K562 (cell line): ENCODE results near the gene SLC5A3. TPM values are rescaled to one million over a fixed set of nuclear protein-coding genes. Genes with fewer than 3 reads are reported as not detected.

ENCODE experiments used
- ATAC-seq: fragments of 200-7000 bp; cut with Tn5 transposase; 3 replicates; pipeline ENCODE4 v1.9.1; 2020; ENCODE audit warnings: moderate library complexity
- BruUV-seq: library from RNA; stranded (reverse); fragments of 400-500 nt; replicated peaks from 2 replicates; lab custom pipeline; 2021; lab: Mats Ljungman, UMichigan
- CTCF ChIA-PET: fragments of 300-600 bp; formaldehyde crosslinking; extraction: SDS; loops from one replicate; lab custom pipeline; 2021; ENCODE audit warnings: low intra/inter-chr PET ratio; lab: Yijun Ruan, JAX
- POLR2A ChIA-PET: fragments of 300-600, 350-650 bp; sonication (Branson Sonifier 250); formaldehyde crosslinking; extraction: SDS; loops from one replicate; lab custom pipeline; 2021; ENCODE audit warnings: antibody characterized with exemption, inconsistent platforms; lab: Yijun Ruan, JAX
- DNase-seq, 4 experiments: peaks; one replicate each; pipeline versions ENCODE4 v3.0.0 to v3.0.0-alpha.2; 2011 to 2018; ENCODE audit warnings: low spot score in 3 of 4, mixed read lengths in 3 of 4; ENCODE audit errors: extremely low read depth in 1 of 4
- FAIRE-seq: peaks from 2 replicates; lab custom pipeline; 2011; peaks lifted over from hg19 to GRCh38; lab: Jason Lieb, UNC
- H2AFZ ChIP-seq: 2 replicates; pipeline ENCODE4 v1.6.0; 2011; ENCODE audit warnings: low read depth, low read length, control low read depth, inconsistent platforms
- H3K27ac ChIP-seq: fragments of 200-600 bp; 3 replicates; pipeline ENCODE4 v1.8.0; 2011; ENCODE audit warnings: low read depth, mild to moderate bottlenecking, control low read depth, inconsistent platforms, low read length, moderate library complexity, mixed read lengths; ENCODE audit errors: extremely low read depth
- H3K27me3 ChIP-seq, 2 experiments: fragments of 300-600 bp in 1 of 2; 2 replicates in 1 of 2; 3 replicates in 1 of 2; pipeline versions ENCODE4 v1.6.0 to v1.8.0; 2011; ENCODE audit warnings: inconsistent platforms in 2 of 2, low read length in 2 of 2, mild to moderate bottlenecking in 1 of 2, mixed read lengths in 1 of 2, moderate library complexity in 1 of 2; ENCODE audit not compliant: control insufficient read depth in 2 of 2, insufficient read depth in 2 of 2
- H3K36me3 ChIP-seq: fragments of 300-600 bp; 3 replicates; pipeline ENCODE4 v1.8.0; 2011; ENCODE audit warnings: mild to moderate bottlenecking, low read length, inconsistent platforms; ENCODE audit not compliant: control insufficient read depth, insufficient read depth
- H3K4me1 ChIP-seq, 2 experiments: fragments of 200-600 bp in 1 of 2; replicated peaks in 1 of 2; 2 replicates in 1 of 2; 3 replicates in 1 of 2; pipeline versions ENCODE4 v1.5.1 to v1.8.0; 2011; ENCODE audit warnings: inconsistent platforms in 2 of 2, low read length in 2 of 2, mild to moderate bottlenecking in 1 of 2, mixed read lengths in 1 of 2, moderate library complexity in 1 of 2; ENCODE audit not compliant: control insufficient read depth in 2 of 2, insufficient read depth in 2 of 2
- H3K4me2 ChIP-seq: 2 replicates; pipeline ENCODE4 v1.6.1; 2011; ENCODE audit warnings: low read length, control low read depth, inconsistent platforms, mixed read lengths; ENCODE audit not compliant: insufficient read depth
- H3K4me3 ChIP-seq: fragments of 200-600 bp; sonication (generic), shearing (Covaris generic); 2 replicates; pipeline ENCODE4 v1.5.1; 2016; ENCODE audit warnings: control low read depth, inconsistent platforms
- H3K79me2 ChIP-seq: fragments of 200-600 bp; 3 replicates; pipeline ENCODE4 v1.8.0; 2011; ENCODE audit warnings: low read length, inconsistent platforms; ENCODE audit not compliant: control insufficient read depth, insufficient read depth
- H3K9ac ChIP-seq, 2 experiments: 2 replicates each; pipeline versions ENCODE4 v1.6.0 to v1.6.1; 2011; ENCODE audit warnings: low read depth in 2 of 2, low read length in 2 of 2, control low read depth in 1 of 2, inconsistent platforms in 1 of 2, mild to moderate bottlenecking in 1 of 2, mixed read lengths in 1 of 2; ENCODE audit not compliant: insufficient read depth in 1 of 2
- H3K9me1 ChIP-seq: one replicate; pipeline ENCODE4 v1.6.0; 2011; ENCODE audit warnings: inconsistent platforms, mild to moderate bottlenecking, low read length, moderate library complexity; ENCODE audit not compliant: control insufficient read depth, insufficient read depth
- H3K9me3 ChIP-seq: replicated peaks from 2 replicates; pipeline ENCODE4 v1.5.1; 2011; ENCODE audit warnings: low read depth, low read length, inconsistent platforms; ENCODE audit not compliant: control insufficient read depth, insufficient read depth
- H4K20me1 ChIP-seq: replicated peaks from 2 replicates; pipeline ENCODE4 v1.6.1; 2011; ENCODE audit warnings: low read length, inconsistent platforms, mixed read lengths; ENCODE audit not compliant: control insufficient read depth, insufficient read depth
- BRD9 ChIP-seq: fragments of 450-650 bp; IDR thresholded peaks from 2 replicates; pipeline ENCODE4 v1.6.1; 2018; ENCODE audit warnings: low read depth; ENCODE audit not compliant: partially characterized antibody
- BRF2 ChIP-seq: IDR thresholded peaks from 3 replicates; pipeline ENCODE4 v1.6.1; 2011; ENCODE audit warnings: borderline replicate concordance, mild to moderate bottlenecking; ENCODE audit not compliant: insufficient read length, insufficient read depth
- E2F3 ChIP-seq: fragments of 250-450 bp; sonication (Bioruptor Pico); IDR thresholded peaks from 2 replicates; pipeline ENCODE4 v1.4.0; 2020; ENCODE audit warnings: mild to moderate bottlenecking
- MCM2 ChIP-seq: fragments of 450-650 bp; IDR thresholded peaks from 2 replicates; pipeline ENCODE4 v1.6.1; 2017; ENCODE audit warnings: low read depth, mild to moderate bottlenecking
- NR1H2 ChIP-seq: sonication (generic); formaldehyde crosslinking; IDR thresholded peaks from 2 replicates; pipeline ENCODE4 v1.4.0; 2020; ENCODE audit warnings: mild to moderate bottlenecking, missing genetic modification reagents
- RBFOX2 ChIP-seq: fragments of 200-400 bp; formaldehyde crosslinking; IDR thresholded peaks from 2 replicates; pipeline ENCODE4 v1.6.1; 2017; ENCODE audit warnings: low read depth, mild to moderate bottlenecking, low read length, moderate library complexity
- ZBTB34 ChIP-seq: fragments of 250-450 bp; sonication (Bioruptor Pico); IDR thresholded peaks from 2 replicates; pipeline ENCODE4 v1.8.0; 2021; ENCODE audit warnings: mild to moderate bottlenecking, moderate library complexity
- ZNF140 ChIP-seq: fragments of 250-450 bp; sonication (Bioruptor Pico); IDR thresholded peaks from 2 replicates; pipeline ENCODE4 v1.8.0; 2021; ENCODE audit warnings: moderate library complexity, mild to moderate bottlenecking, inconsistent platforms
- WGBS: fragments of 100-300 bp; shearing (Covaris generic); methylation state at CpG from one replicate; pipeline ENCODE4 v1.1.6; 2016; ENCODE audit warnings: low coverage, mixed read lengths; ENCODE audit not compliant: insufficient coverage; ENCODE audit errors: missing lambda C conversion rate; 5-methylcytosine and 5-hydroxymethylcytosine counted together
- in situ Hi-C: fragments of 300-500 bp; cut with MboI; formaldehyde crosslinking; loops from 4 replicates; pipeline ENCODE4 v1.15.0; 2018; ENCODE audit warnings: inconsistent platforms, mixed read lengths
- intact Hi-C: fragments of 100-400 bp; cut with micrococcal nuclease; formaldehyde crosslinking; loops from 2 replicates; pipeline ENCODE4 v1.14.2; 2022
- polyA plus RNA-seq, 8 experiments: library from polyadenylated mRNA; depleted of rRNA in 4 of 8; stranded (reverse) in 5 of 8; unstranded in 3 of 8; fragments of >200 nt; fragmentation: Nextera tagmentation in 2 of 8; fragmentation: Illumina TruSeq in 1 of 8; extraction: Ambion mirVana in 2 of 8; extraction: Trizol in 1 of 8; gene quantifications; 2 replicates each; pipeline versions ENCODE4 v1.2.1 to v1.2.3, GENCODE V29; 2011 to 2014; ENCODE audit warnings: inconsistent platforms in 1 of 8, missing spikeins in 1 of 8
- total RNA-seq, 7 experiments: library from RNA; depleted of rRNA in 6 of 7; stranded (reverse); fragments of >200 nt in 6 of 7; fragmentation: Illumina TruSeq in 2 of 7; extraction: Trizol in 2 of 7; gene quantifications; 2 replicates each; pipeline versions ENCODE4 v1.2.1 to v1.2.3, GENCODE V29; 2011 to 2021; ENCODE audit warnings: low replicate concordance in 1 of 7
- TF ChIP-seq, protein P1 (sequence below): fragments of 450-650 bp; formaldehyde crosslinking; IDR thresholded peaks from 2 replicates; pipeline ENCODE4 v1.4.0; 2020; ENCODE audit warnings: mild to moderate bottlenecking, mixed read lengths

SLC5A3 gene
- total and polyA plus RNA-seq, 9 of the 15 experiments (the other 6 are each of a cell fraction or from before 2014, with no cell fraction given), result 2.9 to 20.6 (median 9.0) TPM

DNA sequence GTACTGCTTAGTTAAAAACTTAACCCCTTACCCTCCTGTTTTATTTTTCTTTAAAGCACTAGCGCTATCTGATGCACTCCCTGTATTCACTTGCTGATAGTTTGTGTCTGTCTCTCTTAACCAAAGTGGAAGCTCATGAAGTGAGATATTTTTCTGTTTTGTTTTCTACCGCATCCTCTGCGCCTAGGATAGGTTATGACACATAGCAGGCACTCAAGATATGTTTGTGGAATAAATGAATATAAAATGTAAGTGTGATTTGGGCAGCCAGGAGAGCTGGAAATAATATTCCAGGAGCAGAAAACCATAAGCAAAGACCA is 49.0 kb upstream of the SLC5A3 start:
- no peak overlapping the region for H3K4me3 ChIP-seq
- peaks cover 0 to 26% of the 10 kb centered on the region in 2 experiments; a peak in 4 of 5 replicates for H3K4me1 ChIP-seq
- no peaks in the 10 kb centered on the region for H3K9me1 ChIP-seq
- H3K27me3 ChIP-seq, result no peaks in the 10 kb centered on the region
- POLR2A ChIA-PET, result interaction anchor here (1.4 kb wide), 1 partner anchor 11 kb away, joined by 4 read pairs; no protein-coding TSS in a partner anchor
- H3K9me3 ChIP-seq, result no peaks in the 10 kb centered on the region
- H3K36me3 ChIP-seq, result no peaks in the 10 kb centered on the region
- intact Hi-C loops, result no loop called here
- WGBS, result 40% methylated on average over 3 of the region's 3 CpGs
- no peak overlapping the region for H3K4me2 ChIP-seq
- no peak overlapping the region; the same call in 1 of the 2 replicates for H2AFZ ChIP-seq
- FAIRE-seq (no peak), DNase-seq (no peak), ATAC-seq (no peak)
- TF ChIP-seq ZNF140 (CRISPR knock-in tag) (no peak), BRD9 (no peak), E2F3 (no peak), RBFOX2 (no peak), NR1H2 (CRISPR knock-in tag) (no peak), MCM2 (no peak), ZBTB34 (CRISPR knock-in tag) (no peak), BRF2 (no peak)
- TF ChIP-seq, protein P1, sequence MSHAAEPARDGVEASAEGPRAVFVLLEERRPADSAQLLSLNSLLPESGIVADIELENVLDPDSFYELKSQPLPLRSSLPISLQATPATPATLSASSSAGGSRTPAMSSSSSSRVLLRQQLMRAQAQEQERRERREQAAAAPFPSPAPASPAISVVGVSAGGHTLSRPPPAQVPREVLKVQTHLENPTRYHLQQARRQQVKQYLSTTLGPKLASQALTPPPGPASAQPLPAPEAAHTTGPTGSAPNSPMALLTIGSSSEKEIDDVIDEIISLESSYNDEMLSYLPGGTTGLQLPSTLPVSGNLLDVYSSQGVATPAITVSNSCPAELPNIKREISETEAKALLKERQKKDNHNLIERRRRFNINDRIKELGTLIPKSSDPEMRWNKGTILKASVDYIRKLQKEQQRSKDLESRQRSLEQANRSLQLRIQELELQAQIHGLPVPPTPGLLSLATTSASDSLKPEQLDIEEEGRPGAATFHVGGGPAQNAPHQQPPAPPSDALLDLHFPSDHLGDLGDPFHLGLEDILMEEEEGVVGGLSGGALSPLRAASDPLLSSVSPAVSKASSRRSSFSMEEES (CRISPR knock-in tag), result no peak
- BruUV-seq, result no TSS peak
- H3K9ac ChIP-seq, result no peak overlapping the region
- CTCF ChIA-PET, result no interaction called here
- no peak overlapping the region for H3K27ac ChIP-seq
- H3K79me2 ChIP-seq, result no peaks in the 10 kb centered on the region
- in situ Hi-C loops, result no loop called here
- no peaks in the 10 kb centered on the region for H4K20me1 ChIP-seq
